HG02970 (cell line): ENCODE measurements around the gene ARF5.

Source experiments
- ATAC-seq: cut with Tn5 transposase; IDR thresholded peaks from one replicate; pipeline ENCODE4 v1.9.1; 2021; ENCODE audit warnings: mild to moderate bottlenecking, moderate library complexity, moderate number of reproducible peaks; ENCODE audit not compliant: unreplicated experiment, low FRiP score

Gene ARF5

GRCh38 chr7:127587663-127588018 is 570 bp upstream of the ARF5 start:
- ATAC-seq: no peak

GRCh38 chr7:127588697-127589482 is 679 bp downstream of the ARF5 start:
- peak; percentile 0 for ATAC-seq

DNA sequence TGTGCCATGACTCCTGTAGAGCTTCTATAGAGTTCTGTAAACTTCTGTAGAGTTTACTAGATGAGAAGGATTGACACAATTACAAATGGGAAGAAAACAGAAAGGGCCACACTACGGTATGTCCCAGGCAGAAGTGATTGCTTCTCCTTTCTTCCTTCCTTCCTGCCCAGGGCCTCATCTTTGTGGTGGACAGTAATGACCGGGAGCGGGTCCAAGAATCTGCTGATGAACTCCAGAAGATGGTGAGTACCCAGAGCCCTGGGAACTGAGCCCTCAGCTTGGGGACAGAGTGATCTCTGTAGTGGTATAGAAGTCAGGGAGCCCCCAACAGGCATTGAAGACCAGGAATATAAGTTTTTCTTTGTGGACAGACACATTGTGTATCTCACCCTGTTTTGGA is 1.7 kb downstream of the ARF5 start:
- no peak for ATAC-seq

DNA sequence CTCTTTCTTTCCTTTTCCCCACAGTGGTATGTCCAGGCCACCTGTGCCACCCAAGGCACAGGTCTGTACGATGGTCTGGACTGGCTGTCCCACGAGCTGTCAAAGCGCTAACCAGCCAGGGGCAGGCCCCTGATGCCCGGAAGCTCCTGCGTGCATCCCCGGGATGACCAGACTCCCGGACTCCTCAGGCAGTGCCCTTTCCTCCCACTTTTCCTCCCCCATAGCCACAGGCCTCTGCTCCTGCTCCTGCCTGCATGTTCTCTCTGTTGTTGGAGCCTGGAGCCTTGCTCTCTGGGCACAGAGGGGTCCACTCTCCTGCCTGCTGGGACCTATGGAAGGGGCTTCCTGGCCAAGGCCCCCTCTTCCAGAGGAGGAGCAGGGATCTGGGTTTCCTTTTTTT is 3.0 kb downstream of the ARF5 start:
- ATAC-seq: no peak

- no peak for ATAC-seq
These were observed 3.4 kb downstream of the ARF5 start for GRCh38 chr7:127591591-127591990.

DNA sequence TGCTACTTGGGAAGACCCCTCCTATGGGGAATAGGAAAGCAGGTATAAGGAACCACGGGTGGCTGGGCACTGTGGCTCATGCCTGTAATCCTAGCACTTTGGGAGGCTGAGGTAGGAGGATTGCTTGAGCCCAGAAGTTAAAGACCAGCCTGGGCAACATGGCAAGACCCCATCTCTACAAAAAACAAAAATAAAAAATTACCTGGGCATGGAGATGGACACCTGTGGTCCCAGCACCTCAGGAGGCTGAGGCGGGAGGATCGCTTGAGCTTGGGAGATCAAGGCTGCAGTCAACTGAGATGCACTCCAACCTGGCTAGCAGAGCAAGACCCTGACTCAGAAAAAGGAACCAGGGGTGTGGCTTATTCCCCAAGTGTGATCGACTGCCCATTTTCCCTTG is 4.3 kb downstream of the ARF5 start:
- ATAC-seq: no peak

GRCh38 chr7:127594490-127594889 is 6.3 kb downstream of the ARF5 start:
- no peak for ATAC-seq

DNA sequence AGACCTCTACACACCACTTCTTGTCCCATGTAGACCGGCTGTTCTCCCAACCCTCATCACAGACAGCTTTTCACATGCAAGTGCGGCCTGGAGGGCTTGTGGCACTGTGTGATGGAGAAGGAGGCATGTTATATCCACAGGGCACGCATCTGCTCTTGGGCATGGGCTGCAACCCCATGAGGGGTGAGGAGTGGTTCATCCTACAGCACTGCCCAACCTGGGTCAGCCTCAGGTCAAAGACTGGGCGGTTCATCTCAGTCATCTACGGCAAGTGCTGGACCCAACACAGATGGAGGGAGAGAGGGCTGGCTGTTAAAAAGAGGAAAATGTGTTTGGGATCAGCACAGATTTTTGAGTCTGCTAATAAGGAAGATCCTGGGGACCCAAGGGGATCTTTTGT is 7.5 kb downstream of the ARF5 start:
- no peak for ATAC-seq

- ATAC-seq: no peak
These were observed 10.1 kb downstream of the ARF5 start for GRCh38 chr7:127598318-127598717.

GRCh38 chr7:127600885-127601284 is 12.7 kb downstream of the ARF5 start:
- ATAC-seq: no peak

GRCh38 chr7:127608446-127608845 is 20.2 kb downstream of the ARF5 start:
- ATAC-seq: no peak

GRCh38 chr7:127609297-127609696 is 21.1 kb downstream of the ARF5 start:
- ATAC-seq: no peak

GRCh38 chr7:127612263-127612662 is 24.1 kb downstream of the ARF5 start:
- no peak for ATAC-seq

- no peak for ATAC-seq
These were observed 28.5 kb downstream of the ARF5 start for GRCh38 chr7:127616724-127617123.

DNA sequence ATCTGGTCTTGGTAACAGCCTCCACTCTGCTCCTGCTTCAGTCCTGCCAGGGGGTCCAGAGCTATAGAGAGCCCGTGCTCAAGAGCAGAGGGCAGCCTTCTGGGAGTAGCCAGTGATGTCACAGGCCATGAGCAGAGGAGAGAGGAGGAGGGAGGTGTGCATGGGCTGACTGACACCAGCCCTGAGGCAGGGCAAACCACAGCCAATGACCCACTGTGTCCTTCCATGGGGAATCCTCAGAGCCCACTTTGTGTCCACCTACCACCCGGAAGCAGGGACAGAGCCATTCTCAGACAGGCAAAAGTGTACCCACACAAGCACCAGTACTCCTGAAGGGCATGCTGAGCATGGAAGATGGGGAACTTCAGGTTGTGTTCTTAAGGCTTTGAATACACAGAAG is 29.8 kb downstream of the ARF5 start, which contains the start of gene PAX4:
Gene PAX4 (minus strand): TSS at position 101 of the 400 bp plus-strand sequence. CDS start 2,214 bp downstream, outside the sequence.
- no peak for ATAC-seq

DNA sequence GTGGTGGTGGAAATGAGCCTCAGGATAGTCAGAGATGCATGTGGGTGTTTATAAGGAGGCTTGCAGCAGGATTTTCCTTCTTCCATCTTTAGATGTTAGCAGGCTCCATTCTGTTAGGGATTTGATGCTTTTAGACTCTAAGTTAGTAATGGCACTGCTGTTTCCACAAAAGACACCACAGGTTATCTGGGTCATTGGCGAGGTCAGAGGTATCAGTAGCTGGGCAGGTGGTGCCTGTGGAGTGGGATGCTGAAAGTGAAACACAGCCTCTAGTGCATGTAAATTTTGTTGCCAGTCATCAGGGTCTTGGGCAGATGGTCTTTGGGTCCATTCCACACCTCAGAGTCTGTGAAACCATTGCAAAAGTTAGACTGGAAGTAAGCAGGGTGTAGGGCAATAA is 30.6 kb downstream of the ARF5 start:
- ATAC-seq: no peak

- ATAC-seq: no peak
These were observed 31.6 kb downstream of the ARF5 start for GRCh38 chr7:127619681-127620405.

DNA sequence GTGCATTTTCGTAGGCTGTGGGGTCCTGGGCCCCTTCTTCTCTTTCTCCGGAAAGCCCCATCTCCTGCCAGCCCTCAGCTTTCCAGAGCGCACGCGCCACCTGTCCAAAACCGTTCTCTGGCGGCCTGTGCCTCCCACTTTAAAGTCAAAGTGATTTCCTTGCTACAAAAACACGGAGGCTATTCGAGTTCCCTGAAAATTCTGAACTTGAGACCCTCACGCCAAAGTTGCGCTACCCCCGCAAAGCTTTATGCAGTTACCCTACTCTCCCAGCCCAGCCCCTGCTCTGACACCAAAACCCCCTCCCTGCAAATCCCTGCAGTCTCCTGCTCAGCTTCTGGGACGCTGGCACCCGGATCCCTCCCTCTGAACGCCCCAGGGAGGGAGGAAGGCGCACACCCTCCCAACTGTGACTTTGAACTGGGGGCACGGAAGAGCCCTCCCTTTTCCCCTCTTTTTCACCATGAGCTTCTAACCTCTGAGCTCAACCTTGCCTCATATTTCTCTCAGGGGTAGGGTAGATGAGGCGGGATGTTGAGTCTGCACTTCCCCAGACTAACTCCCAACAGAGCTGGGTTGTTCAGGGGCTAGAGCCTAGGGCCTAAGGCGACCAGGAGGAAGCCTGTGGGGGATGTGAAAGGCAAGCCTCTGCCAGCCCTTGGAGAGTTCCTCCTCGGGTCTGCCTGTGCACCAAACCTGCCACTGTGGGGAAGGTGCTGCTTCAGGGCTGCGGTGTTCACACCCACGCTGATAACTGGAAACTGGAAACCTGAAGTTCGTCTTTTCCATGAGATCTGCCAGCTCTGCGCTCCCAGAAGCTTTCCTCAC is 32.4 kb downstream of the ARF5 start:
- ATAC-seq: no peak

- ATAC-seq: no peak
These were observed 37.1 kb downstream of the ARF5 start for GRCh38 chr7:127625331-127625730.

DNA sequence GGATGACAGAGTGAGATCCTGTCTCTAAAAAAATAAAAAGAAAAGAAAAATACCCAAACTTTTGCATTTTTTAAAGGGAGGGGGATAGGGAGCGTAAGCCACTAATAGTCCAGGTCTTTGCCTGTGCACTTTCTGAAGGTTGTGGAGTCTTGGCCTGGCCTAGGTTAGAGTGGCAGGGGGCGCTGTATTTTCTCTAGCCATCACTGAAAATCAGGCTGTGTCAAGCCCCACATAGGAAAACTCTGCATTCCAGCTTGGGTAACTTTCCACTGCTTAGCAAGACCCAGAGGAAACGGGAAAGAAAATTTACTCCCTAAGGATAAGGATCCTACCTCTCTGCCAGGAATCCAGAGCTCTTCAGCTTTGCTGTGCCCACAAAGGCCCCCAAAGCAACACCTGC is 40.2 kb downstream of the ARF5 start:
- no peak for ATAC-seq

- ATAC-seq: no peak
These were observed 41.1 kb downstream of the ARF5 start for GRCh38 chr7:127629268-127629854.
